NCI-H774 (cell line): Measurements from ENCODE around the gene CGN.
"Not testable (repeated sequence)": the region's sequence is repeated elsewhere in the genome, so short reads cannot be mapped to it uniquely, and the experiment has no call there.

Source experiments
- DNase-seq: peaks from one replicate; lab custom pipeline; 2025; lab: John Stamatoyannopoulos, UW

Gene CGN

DNA sequence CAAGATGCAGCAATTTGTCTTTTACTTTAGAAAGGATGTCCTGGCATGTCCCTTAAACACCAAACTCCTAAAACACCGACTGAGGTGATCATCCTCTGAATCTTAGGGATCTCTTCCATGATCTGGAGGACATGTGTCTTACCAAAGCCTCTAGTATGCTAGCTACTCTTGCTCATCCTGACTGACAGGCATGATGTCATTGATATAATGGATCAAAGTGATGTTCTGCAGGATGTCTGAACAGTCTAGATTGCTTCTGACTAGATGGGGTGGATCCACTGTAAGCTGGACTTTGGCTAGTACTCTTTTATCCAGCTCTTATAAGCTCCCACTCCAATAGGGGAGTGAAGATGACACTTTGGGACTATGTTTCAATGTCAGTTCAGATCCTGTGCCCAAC lies 11.3 kb upstream of the CGN start:
- no peak for DNase-seq

DNA sequence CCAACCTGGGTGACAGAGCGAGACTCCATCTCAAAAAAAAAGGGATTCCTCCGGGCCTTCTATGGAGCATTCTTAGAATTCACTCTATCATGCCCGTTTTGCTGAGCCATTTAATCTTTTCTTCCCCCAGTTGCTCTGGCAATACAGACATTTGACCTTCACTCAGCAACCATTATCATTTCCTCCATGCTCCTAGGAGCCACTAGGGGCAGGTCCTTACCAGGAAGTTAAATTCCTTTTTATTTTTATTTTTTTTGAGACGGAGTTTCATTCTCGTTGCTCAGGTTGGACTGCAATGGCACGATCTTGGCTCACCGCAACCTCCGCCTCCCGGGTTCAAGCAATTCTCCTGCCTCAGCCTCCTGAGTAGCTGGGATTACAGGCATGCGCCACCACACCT lies 9.7 kb upstream of the CGN start:
- no peak for DNase-seq

DNA sequence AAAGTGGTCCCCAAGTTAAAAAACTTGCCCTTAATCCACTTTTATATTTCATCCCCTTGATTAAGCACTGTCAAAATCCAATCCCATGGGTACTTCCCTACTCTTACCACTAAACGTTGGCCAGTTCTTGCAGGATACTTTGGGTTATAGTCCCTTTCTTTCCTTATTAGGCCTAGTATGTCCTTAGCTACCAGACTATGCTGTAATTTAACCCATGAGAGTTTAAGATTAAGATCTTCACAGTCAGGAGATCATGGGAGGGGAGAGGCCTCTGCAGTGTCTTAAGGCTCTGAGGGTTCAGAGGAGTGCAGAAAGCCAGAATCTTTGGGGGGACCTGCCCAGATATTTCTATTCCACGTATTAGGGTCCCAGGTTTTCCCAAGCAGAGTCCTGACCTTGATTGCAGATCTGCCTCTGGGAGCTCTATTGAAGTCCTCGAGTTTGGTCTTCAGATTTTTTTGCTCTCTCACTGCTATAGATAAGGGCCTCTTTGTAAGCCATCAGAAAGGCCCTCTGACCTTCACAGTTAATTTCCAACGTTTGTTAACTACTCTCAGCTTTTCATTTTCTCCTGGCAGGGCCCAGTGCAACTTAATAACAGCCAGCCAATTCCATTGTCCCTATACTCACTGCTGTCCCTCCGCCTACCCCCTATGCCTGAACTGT lies 9.0 kb upstream of the CGN start:
- DNase-seq: no peak

DNA sequence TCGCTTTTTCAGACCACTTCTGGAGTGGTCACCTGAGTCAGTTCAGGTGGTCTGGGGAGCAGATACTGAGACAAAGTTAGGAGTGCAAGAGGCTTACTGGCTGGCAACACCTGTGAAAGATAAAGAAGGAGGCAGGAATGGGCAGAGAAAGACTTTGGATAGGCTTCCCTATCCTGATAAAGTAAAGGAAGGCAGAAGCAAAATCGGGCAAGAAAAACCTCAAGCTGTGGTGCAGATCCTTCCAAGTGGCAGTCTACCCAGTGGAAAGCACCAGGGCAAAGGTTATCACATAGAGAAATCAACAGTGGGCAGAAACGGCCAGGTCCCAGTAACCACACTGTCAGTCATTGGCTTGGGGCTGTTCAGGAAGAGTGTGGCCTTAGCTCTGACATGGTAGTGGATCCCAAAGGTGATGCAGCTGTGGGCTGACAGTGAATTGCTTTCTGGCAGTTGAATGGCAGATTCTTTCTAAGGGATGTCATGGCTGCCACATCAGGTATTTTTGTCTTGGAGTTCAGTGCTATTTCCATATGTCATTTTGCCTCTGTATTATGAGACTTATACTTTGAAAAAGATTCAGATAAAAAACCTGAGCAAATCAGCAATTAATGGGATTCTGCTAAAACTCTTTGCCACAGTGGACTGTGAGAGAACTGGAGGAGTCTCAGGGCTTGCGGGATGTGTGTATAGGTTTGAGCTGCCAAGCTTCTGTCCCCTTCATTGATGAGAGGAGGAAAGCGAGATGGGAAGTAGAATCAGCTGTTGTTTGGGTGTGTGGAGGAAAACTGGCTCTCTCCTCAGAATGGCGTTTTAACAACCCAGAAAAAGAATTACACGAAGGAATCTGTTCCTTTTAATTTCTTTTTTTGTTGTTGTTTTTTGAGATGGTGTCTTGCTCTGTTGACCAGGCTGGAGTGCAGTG lies 8.1 kb upstream of the CGN start:
- no peak for DNase-seq

DNA sequence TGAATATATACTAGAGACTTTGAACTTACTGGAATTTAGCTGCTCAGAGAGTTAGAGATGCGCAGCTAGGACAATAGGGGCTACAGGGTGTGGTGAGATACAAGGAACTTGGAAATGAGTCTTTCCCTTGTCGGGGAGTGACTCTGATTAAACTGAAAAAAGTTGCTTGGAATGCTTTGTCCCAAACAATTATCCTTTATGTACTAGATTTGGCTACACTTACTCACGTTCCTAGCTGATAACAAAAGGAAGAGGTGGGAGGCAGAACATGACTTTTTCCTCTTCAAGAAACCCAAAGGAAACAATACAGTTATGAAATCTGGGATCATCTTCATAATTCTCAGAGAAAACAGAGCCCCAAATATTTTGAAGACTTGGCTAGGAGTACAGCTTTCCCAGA lies 6.9 kb upstream of the CGN start:
- DNase-seq: no peak

DNA sequence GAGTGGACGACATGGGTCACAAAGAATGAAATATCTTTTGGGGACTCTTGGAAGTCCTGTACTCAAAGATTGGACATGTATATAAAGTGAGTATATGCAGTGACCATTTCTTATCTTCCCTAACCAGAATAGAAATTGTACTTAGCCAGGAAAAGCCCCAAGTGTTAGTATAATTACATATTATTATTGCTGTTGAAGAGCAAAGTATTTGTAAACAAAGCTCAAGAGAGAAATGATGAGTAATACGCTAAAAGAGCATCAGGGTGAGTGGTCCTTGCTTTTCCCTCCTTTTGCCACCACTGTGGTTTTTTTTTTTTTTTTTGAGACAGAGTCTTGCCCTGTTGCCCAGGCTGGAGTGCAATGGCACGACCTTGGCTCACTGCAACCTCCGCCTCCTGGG lies 6.4 kb upstream of the CGN start:
- DNase-seq: no peak

DNA sequence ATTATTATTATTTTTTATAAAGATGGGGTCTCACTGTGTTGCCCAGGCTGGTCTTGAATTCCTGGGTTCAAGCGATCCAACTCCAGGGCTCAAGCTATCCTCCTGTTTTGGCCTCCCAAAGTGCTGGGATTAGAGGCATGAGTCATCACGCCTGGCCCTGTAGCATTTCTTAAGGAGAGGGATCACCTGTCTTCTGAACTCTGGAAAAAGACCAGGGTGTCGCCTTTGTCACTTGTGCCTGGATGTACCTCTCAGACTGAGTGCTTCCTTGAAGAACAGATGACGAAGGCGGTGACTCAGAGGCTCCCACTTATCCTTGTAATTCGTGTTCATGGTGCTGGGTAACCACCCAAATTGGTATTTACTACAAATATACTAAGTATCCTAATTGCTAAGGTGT lies 2.4 kb upstream of the CGN start:
- DNase-seq: no peak

DNA sequence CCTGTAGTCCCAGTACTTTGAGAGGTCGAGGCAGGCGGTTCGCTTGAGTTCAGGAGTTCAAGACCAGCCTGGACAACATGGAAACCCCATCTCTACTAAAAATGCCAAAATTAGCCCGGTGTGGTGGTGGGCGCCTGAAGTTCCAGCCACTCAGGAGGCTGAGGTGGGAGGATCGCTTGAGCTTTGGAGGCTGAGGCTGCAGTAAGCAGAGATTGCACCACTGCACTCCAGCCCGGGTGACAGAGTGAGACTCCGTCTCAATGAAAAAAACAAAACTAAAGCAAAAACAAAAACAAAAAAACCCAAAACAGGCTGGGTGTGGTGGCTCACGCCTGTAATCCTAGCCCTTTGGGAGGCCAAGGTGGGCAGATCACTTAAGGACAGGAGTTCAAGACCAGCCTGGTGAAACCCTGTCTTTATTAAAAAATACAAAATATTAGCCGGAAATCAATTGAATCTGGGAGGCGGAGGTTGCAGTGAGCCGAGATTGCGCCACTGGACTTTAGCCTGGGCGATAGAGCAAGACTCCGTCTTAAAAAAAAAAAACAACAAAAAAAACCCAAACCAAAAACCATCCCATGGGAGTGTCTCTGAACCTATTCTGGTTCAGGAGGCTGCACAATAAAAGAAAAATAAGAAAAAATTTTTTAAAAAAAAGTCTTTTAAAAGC lies 1.7 kb upstream of the CGN start:
- DNase-seq: no peak

DNA sequence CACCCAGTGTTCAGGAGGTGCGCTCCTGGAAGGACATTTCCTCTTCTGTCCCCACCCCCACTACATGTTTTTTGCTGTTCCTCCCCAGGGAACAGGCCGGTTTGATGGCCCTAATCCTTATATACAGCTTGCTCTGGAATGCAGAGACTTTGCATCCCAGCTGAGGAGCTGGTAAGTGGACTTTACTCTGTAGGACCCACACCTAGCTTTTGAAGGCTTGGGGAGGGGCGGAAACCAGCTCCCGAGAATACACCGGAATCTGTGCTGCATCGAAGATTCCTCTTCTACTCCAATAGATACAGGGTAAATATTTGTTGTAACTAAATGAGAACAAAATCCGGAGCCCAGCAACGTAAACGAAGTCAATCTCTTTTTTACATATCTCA lies 1.2 kb upstream of the CGN start:
- DNase-seq: no peak

DNA sequence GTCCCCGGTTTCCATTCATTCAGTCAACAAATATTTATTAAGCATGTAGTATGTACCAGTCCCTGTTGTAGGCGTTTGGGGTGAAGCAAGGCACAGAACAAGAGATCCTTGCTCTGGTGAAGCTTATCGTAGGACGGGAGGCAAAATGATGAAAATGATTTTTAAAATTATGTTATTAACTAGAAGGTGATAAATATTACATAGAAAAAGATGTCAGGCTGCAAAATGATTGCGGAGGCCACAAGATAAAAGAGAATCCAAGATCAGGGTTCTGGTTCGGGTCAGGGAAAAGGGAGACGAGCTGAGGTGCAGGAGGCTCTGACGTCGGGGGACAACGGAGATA lies 602 bp upstream of the CGN start:
- DNase-seq: no peak

DNA sequence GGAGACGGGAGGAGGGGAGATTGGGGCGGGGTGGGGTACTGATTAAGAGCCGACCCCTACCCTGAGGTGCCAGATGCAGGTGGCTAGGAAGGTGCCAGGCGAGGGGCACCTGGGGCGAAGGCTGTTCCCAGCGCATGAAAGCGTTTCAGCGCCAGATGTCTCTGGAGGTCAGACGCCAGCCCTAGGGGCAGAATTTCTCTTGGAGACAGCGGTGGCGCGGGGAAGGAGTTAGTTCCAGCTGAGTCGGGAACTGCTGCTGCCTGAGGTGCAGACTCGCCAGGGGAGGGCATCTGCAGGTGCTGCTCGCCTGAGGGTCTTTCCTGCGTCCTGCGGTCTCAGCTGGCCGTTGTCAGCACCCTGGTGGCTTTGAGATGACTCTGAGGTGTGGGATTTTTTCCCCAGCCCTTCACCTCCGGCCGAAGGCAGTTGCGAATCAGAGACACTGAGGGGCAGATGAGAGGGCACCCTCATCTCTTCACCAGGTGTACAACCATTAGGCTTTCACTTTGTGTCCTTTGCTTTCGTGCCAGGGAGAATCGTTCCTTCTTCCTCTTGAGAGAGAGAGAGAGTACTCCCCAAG lies 539 bp downstream of the CGN start:
- no peak for DNase-seq

DNA sequence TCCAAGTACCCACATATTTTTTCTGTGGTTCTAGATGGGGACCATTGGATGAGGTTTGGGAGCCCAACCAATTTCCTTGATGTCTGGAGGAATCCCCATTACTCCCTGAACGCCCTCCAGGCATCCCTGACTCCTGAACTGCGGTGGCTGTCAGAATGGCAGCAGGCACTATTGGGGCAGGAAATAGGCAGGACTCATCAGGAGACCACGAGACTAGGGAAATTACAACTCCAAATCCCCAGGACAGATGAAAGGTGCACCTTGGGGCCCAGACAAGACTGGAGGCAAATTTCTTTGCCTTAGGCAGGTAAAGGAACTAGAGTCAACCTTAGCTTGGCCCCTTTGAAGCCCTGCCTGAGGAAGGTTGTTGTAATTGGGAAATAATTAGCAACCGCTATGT lies 1.1 kb downstream of the CGN start:
- no peak for DNase-seq

DNA sequence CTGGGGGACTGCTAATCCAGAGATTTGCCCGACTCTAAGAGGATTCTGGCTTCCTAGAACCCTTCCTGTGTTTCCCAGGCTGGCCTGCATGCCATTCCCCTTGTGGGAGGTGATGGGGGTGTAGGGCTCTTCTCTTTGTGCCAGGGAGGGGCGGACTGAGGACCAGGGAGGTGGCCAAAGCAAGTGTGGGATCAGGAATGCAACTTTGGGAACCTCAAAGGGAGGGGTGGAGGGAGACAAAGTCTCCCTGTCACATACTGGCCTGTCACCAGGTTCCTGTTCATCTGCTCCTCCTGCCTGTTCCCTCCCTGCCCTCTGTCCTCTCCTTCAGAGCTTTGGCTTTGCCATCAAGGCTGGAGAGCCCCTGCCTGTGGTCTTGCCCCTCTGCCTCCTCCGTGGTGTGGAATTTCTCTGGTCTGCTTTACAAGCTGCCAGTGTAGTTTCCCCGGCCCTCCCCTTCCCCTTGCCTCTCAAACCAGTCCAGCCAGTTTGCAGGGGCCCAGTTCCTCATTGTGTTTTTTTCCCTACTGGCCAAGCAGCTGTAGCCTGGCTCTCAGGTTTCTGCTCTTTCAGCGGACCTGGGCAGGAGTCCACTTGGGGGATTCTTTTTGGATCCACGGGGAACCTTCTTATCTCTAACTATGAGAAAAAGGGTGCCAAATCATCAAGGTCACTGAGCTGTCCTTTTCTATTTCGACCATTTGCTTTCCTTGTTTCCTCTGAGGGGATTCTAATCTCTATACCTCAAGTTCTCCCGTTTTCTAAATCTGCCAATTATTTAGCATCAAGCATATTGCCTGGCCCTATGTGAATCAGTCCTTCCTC lies 1.8 kb downstream of the CGN start:
- DNase-seq: no peak

DNA sequence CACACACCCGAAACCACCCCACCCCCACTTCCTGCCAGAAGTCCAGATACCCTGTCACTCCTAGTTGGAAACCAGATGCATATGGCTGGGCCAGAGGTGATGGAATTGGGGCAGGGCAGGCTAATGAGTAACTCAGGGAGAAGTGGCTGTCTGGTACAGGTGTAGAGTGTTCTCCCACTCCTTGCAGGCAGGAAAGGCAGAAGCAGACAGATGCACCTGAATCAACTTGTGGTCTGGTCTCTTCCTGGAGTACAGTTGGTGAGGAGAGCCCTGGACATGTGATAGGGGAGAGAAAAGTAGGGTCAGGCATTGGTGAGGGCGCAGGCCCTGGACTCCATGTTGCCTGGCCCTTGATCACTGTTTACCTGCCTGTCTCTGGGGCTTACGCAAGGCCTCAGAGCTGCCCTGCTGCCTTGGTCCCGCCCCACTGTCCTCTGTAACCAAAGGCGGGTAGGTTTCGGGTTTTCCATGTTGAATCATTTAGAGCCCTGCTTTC lies 2.5 kb downstream of the CGN start:
- no peak for DNase-seq

DNA sequence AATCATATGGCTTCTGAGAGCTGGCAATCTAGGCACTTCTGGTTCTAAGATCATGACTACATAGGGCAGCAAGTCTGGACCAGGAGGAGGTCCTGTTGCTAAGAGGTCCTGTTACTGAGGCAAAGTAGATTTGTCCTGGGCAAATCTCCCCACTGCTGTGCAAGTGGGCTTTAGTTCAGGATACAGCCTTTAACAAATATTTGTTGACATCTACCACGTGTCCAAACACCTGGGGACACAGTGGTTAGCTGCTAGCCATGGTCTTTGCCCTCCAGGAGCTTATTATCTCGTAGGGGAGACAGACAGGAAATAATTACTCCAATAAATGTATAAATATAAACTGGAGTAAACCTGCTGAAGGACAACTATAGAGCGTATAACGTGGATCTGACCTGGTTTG lies 3.2 kb downstream of the CGN start:
- DNase-seq: no peak

DNA sequence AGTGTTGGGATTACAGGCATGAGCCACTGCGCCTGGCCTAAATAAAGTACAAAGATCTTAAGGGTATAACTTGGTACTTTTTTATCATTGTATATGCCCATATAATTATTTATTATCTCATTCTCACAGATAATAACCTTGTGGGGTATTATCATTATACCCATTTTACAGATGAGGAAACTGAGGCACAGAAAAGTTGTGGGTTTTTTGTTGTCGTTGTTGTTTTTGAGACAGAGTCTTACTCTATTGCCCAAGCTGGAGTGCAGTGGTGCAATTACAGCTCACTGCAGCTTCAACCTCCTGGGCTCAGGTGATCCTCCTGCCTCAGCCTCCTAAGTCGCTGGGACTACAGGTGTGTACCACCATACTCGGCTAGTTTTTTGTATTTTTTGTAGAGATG lies 4.1 kb downstream of the CGN start:
- no peak for DNase-seq

DNA sequence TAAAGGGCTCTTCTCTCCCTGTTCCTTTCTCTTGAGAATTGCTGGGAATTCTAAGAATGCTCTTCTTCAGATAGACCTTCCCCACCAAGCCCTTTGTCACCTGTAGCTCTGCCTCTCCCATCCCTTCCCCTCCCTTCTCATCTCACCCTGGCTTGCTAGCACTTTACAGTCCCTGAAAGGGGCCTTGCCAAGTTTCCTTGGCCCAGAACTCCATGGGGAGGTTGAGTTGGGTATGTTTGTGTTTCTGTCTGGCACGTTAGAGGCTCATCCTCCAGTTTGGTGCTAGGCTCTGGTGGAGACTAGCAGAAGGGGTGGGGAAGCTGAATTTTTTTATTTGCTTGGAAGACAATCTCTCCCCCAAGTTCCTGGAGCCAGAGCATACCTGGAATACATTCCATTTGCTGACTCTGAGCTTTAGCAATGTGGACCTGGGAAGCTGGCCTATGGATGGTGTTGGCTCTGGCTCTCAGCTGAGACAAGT lies 4.9 kb downstream of the CGN start:
- no peak for DNase-seq

DNA sequence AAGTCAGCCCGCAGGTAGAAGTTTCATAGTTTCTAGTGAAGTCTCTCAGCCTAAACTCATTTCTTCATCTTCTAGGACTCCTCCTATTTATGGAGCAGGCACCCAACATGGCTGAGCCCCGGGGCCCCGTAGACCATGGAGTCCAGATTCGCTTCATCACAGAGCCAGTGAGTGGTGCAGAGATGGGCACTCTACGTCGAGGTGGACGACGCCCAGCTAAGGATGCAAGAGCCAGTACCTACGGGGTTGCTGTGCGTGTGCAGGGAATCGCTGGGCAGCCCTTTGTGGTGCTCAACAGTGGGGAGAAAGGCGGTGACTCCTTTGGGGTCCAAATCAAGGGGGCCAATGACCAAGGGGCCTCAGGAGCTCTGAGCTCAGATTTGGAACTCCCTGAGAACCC lies 7.2 kb downstream of the CGN start:
- no peak for DNase-seq

DNA sequence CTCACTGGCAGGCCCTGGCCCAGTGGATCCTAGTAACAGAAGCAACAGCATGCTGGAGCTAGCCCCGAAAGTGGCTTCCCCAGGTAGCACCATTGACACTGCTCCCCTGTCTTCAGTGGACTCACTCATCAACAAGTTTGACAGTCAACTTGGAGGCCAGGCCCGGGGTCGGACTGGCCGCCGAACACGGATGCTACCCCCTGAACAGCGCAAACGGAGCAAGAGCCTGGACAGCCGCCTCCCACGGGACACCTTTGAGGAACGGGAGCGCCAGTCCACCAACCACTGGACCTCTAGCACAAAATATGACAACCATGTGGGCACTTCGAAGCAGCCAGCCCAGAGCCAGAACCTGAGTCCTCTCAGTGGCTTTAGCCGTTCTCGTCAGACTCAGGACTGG lies 7.7 kb downstream of the CGN start:
- no peak for DNase-seq

DNA sequence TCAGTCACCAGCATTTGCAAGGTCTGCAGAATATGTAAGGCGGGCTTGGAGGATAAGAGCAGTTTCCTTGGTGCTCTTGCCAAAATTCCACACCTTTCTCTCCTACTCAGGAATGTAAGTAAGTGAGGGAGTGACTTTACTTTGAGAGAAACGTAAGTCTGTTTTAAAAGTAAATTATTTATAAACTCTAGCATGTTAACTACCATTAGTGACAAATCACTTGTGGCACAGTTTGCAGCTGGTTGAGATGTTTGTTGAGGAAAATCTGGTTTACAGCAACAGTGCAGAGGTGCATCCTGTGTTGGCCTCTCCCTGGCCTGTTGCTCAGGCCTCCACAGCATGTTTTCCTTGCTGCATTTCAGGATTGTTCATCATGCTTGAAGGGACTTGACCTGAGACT lies 8.5 kb downstream of the CGN start:
- DNase-seq: no peak

DNA sequence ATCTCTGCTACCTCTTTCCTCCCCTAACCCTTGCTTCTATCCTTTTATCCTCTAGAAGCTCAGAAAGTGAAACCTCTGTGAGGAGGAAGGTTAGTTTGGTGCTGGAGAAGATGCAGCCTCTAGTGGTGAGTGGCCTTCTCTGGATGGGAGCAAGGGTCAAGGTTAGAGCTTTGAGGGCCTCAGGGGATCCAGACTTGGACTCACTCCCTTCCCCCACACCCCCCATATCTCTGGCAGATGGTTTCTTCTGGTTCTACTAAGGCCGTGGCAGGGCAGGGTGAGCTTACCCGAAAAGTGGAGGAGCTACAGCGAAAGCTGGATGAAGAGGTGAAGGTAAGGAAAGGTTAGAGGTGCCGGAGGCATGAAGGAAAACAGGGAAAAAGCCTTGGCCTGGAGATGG lies 9.2 kb downstream of the CGN start:
- no peak for DNase-seq

DNA sequence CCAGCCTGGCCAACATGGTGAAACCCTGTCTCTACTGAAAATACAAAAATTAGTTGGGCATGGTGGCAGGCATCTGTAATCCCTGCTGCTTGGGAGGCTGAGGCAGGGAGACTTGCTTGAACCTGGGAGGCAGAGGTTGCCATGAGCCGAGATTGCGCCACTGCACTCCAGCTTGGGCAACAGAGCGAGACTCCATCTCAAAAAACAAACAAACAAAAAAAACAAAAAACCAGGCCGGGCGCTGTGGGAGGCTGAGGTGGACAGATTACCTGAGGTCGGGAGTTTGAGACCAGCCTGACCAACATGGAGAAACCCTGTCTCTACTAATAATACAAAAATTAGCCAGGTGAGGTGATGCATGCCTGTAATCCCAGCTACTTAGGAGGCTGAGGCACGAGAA lies 11.2 kb downstream of the CGN start:
- not testable (repeated sequence) for DNase-seq
